ENCODE measurements around the gene DLK1.

- TF ChIP-seq POLR2A (IDR thresholded peaks at IDR 0.05; ENCODE audit: low read length) (no peak), GATA1 (IDR thresholded peaks at IDR 0.05; ENCODE audit: low read depth, low read length) (no peak)
These were observed 39.3 kb downstream of the DLK1 start for GRCh38 chr14:100765991-100766390.
